ENCODE data around the gene CPNE6. TPM values are rescaled to one million over a fixed set of nuclear protein-coding genes. Genes with fewer than 3 reads are reported as not detected.
"Not testable (repeated sequence)": the region's sequence is repeated elsewhere in the genome, so short reads cannot be mapped to it uniquely, and the experiment has no call there.

CPNE6 gene
- under 1 TPM in 1 of 4 donors, not detected in 3; 0.03 TPM for polyA plus RNA-seq (ENCODE audit: insufficient read length in 4 of 4)

- DNase-seq (ENCODE audit: low read depth in 4 of 4, low spot score in 3 of 4): no peak
Measured at GRCh38 chr14:24071144-24071697, at the start of gene CPNE6. CPNE6 (plus strand) TSS chr14:24071562; CDS start chr14:24072937, 1,375 bp downstream.

DNA sequence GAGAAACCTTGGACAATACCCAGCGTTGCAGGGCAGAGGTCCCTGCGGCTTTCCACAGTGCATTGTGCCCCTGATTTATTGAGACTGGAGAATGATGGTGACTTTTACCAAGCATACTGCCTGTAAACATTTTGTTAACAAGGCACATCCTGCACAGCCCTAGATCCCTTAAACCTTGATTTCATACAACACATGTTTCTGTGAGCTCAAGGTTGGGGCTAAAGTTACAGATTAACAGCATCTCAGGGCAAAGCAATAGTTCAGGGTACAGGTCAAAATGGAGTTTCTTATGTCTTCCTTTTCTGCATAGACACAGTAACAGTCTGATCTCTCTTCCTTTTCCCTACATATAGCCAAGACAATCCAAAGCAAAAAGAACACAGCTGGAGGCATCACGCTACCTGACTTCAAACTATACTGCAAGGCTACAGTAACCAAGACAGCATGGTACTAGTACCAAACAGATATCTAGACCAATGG lies 46.4 kb upstream of the CPNE6 start:
- not testable (repeated sequence) for DNase-seq (ENCODE audit: low read depth in 4 of 4, low spot score in 3 of 4)

DNA sequence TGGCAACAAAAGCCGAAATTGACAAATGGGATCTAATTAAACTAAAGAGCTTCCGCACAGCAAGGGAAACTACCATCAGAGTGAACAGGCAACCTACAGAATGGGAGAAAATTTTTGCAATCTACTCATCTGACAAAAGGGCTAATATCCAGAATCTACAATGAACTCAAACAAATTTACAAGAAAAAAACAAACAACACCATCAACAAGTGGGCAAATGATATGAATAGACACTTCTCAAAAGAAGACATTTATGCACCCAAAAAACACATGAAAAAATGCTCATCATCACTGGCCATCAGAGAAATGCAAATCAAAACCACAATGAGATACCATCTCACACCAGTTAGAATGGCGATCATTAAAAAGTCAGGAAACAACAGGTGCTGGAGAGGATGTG lies 41.7 kb upstream of the CPNE6 start:
- not testable (repeated sequence) for DNase-seq (ENCODE audit: low read depth in 4 of 4, low spot score in 3 of 4)

DNA sequence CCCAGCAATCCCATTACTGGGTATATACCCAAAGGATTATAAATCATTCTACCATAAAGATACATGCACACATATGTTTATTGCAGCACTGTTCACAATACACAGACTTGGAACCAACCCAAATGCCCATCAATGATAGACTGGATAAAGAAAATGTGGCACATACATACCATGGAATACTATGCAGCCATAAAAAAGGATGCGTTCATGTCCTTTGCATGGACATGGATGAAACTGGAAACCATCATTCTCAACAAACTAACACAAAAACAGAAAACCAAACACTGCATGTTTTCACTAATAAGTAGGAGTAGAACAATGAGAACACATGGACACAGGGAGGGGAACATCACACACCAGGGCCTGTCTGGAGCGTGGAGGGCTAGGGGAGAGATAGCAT lies 40.0 kb upstream of the CPNE6 start:
- not testable (repeated sequence) for DNase-seq (ENCODE audit: low read depth in 4 of 4, low spot score in 3 of 4)

DNA sequence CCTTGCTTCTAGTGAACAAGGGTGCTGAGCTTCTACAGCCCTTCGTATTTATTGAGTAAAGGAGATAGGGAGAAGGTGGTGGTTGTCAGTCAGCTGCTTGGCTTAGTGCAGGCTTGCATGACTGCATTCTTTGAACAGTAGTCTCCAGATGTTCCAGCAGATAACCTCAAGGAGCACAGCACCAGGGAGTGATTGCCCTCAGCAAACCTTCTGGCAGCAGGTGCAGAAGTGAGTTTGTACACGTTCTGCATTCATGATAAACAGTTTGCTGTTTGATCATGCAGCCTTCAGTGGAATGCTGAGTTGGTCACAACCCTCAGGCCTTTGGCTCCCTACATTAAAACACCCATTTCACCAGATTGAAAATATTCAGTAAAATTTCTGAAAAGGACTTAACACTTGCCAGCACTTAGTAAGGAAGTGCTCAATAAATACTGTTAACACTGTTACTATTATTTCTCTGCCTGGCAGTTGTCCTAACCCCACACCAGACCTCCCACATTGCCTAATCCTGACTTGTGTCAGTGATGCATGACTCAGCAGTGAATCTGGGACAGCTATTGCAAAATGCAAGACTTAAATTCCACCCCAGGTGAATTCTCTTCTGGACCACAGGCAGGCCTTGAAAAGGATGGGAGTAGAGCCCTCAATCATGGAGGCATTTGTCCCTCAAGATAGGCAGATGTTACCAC lies 38.5 kb upstream of the CPNE6 start:
- DNase-seq (ENCODE audit: low read depth in 4 of 4, low spot score in 3 of 4): no peak

GRCh38 chr14:24035769-24036168 lies 35.6 kb upstream of the CPNE6 start:
- not testable (repeated sequence) for DNase-seq (ENCODE audit: low read depth in 4 of 4, low spot score in 3 of 4)

DNA sequence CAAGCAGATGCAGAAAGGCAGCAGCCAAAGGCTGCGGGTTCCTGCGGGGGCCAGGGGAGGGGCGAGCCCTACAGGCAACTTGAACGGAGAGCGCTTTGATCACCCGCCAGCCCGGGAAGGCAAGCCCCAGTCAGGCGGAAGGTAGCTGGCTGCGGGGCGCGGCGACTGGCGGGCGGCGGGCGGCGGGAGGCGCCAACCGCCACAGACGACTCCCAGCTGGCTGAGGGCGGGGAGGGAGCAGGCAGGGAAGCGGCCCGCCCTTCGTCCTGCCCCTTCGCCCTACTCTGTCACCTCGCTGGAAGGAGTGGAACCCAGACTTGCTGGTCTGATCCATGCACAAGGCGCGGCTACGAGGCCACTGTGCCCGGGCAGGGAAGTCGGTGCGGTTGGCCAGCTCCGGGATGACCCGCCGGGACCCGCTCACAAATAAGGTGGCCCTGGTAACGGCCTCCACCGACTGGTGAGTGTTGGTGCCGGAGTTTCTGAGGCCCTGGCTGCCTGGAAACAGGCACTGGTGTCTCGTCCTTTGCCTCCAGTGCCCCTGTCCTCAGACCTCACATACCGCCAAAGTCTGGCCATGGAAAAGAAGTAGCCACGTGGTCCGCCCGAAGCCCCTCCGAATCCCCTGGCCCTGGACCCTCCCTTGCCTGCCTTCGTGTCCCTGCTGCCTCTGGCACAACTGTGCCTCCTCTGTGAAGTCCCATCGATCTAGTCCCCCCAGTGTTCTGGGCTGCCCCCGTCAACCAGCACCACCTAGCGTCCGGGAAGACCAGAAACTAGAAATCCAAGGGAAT lies 35.0 kb upstream of the CPNE6 start:
- peak in 3 of 4 donors; percentile 45 to 58 (median 50) for DNase-seq (ENCODE audit: low read depth in 4 of 4, low spot score in 3 of 4)

- DNase-seq (ENCODE audit: low read depth in 4 of 4, low spot score in 3 of 4): not testable (repeated sequence)
Measured at GRCh38 chr14:24036963-24037657, 34.3 kb upstream of the CPNE6 start.

GRCh38 chr14:24037658-24038037 lies 33.7 kb upstream of the CPNE6 start:
- no peak for DNase-seq (ENCODE audit: low read depth in 4 of 4, low spot score in 3 of 4)

- DNase-seq (ENCODE audit: low read depth in 4 of 4, low spot score in 3 of 4): no peak
Measured at GRCh38 chr14:24038686-24039085, 32.7 kb upstream of the CPNE6 start.

- no peak for DNase-seq (ENCODE audit: low read depth in 4 of 4, low spot score in 3 of 4)
Measured at GRCh38 chr14:24040692-24041091, 30.7 kb upstream of the CPNE6 start.

GRCh38 chr14:24042746-24043145 lies 28.6 kb upstream of the CPNE6 start:
- no peak for DNase-seq (ENCODE audit: low read depth in 4 of 4, low spot score in 3 of 4)

GRCh38 chr14:24049002-24049401 lies 22.4 kb upstream of the CPNE6 start:
- DNase-seq (ENCODE audit: low read depth in 4 of 4, low spot score in 3 of 4): not testable (repeated sequence)

DNA sequence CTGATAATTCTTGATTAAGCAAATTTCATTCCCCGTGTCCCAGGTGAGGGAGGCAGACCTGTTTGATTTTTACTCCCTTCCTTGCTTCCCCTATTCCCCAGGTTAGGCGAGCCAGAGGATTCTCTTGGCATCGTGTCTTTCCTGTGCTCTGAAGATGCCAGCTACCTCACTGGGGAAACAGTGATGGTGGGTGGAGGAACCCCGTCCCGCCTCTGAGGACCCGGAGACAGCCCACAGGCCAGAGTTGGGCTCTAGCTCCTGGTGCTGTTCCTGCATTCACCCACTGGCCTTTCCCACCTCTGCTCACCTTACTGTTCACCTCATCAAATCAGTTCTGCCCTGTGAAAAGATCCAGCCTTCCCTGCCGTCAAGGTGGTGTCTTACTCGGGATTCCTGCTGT lies 20.6 kb upstream of the CPNE6 start:
- DNase-seq (ENCODE audit: low read depth in 4 of 4, low spot score in 3 of 4): not testable (repeated sequence)

DNA sequence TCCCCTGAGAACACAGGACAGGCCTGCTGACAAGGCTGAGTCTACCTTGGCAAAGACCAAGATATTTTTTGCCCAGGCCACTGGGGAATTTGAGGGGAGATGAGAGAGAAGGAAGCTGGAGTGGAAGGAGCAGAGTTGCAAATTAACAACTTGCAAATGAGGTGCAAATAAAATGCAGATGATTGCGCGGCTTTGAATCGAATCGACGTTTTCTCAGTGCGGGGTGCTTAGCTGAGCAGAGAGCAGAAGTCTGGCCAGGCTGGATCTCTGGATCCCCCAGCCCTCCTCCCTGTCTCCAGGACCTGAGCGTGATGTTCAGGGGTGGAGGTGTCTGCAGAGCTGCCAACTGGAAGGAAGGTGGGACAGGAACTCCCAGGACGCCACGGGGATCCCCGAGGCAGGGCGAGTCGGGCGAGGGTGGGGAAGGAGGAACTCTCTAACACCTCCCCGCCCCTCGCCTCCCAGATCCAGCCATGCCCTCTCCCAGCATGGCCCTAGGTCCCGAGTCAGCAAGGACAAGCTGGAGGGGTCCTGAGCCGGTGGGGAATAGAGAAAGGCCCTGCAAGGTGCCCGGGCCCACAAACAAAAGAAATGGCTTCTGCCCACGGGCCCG lies 20.1 kb upstream of the CPNE6 start:
- DNase-seq (ENCODE audit: low read depth in 4 of 4, low spot score in 3 of 4): peak in 1 of 4 donors; percentile 12

- peak; percentile 58 to 69 (median 63) for DNase-seq (ENCODE audit: low read depth in 4 of 4, low spot score in 3 of 4)
Measured at GRCh38 chr14:24051789-24052655, 19.3 kb upstream of the CPNE6 start, which contains the start of gene CARMIL3. CARMIL3 (plus strand) TSS chr14:24052009; CDS start chr14:24052154, 145 bp downstream.

DNA sequence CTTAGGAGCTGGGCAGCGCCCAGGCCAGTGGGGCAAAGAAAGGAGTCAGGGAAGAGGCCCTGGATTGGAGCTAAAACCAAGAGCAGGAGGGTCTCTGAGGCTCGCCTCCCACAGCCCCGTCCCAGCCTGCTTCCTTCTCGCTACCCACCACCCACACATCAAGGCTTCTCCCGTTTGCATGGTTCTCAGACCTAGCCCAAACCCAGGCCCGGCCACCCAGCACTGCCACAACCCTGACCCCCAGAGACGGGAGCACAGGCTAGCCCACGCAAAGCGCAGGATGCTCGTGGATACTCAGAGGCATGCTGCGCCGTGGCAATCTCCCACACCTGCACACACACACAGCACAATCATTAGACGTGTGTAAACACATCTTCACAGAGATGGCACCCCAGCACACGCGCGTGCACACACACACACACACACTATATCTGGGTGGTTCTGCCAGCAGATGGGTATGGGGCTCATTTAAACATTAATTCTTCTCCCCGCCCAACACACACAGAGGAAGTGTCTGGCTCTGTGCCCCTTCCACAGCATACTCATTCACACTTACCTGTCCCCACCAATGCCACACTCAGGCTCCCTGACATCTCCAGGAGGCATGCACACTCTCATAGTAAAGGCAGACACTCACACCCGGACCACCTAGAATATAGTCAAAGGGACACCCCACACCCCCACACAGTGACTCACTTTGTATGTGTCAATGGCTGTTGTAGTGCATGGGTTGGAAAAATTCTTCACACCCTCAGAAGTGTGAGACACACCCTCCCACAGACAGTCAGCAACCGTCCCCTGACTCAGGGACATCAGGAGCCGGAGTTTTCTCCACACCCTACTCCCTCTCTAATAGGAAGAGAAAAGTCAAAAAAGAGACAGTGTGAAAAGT lies 18.5 kb upstream of the CPNE6 start:
- no peak for DNase-seq (ENCODE audit: low read depth in 4 of 4, low spot score in 3 of 4)
